ENCODE measurements around the gene CELSR1.

- TF ChIP-seq CTCF (IDR thresholded peaks at IDR 0.05) (no peak), EZH2 (IDR thresholded peaks at IDR 0.05; ENCODE audit: borderline replicate concordance, insufficient read depth, low read depth, low read length, poor library complexity, severe bottlenecking) (no peak)
Measured at GRCh38 chr22:46397951-46398350, 139.5 kb downstream of the CELSR1 start.
